Esophagus squamous epithelium (tissue), 5 donors: ENCODE results near the gene MMEL1. TPM values are rescaled to one million over a fixed set of nuclear protein-coding genes. Genes with fewer than 3 reads are reported as not detected.
"Not testable (repeated sequence)": the region's sequence is repeated elsewhere in the genome, so short reads cannot be mapped to it uniquely, and the experiment has no call there.

Experiments
- DNase-seq: peaks from one replicate; lab custom pipeline; 2025; lab: John Stamatoyannopoulos, UW
- H3K27ac ChIP-seq, 4 donors: fragments of 200-600 bp; sonication (generic); one replicate each; pipeline ENCODE4 v1.5.1; 2016 to 2019; ENCODE audit warnings: mild to moderate bottlenecking in 1 of 4
- H3K27me3 ChIP-seq, 4 donors: fragments of 200-600 bp; sonication (generic); 1 replicate in 3 of 4; 2 replicates in 1 of 4; pipeline versions ENCODE4 v1.5.1 to v1.6.0; 2017 to 2021; ENCODE audit warnings: antibody characterized with exemption in 1 of 4
- H3K36me3 ChIP-seq, 3 donors: fragments of 200-600 bp; sonication (generic); one replicate each; pipeline ENCODE4 v1.5.1; 2016 to 2019
- H3K4me1 ChIP-seq, 3 donors: fragments of 200-600 bp; sonication (generic); one replicate each; pipeline ENCODE4 v1.5.1; 2017 to 2019
- H3K4me3 ChIP-seq, 4 donors: fragments of 200-600 bp; sonication (generic); 1 replicate in 3 of 4; 2 replicates in 1 of 4; pipeline ENCODE4 v1.5.1; 2016 to 2019; ENCODE audit warnings: mild to moderate bottlenecking in 2 of 4, moderate library complexity in 1 of 4
- H3K9me3 ChIP-seq, 3 donors: fragments of 200-600 bp; sonication (generic); one replicate each; pipeline ENCODE4 v1.5.1; 2016 to 2019
- POLR2A ChIP-seq, 4 donors: fragments of 450-650 bp; IDR thresholded peaks; one replicate each; pipeline ENCODE4 v1.6.1; 2017; ENCODE audit warnings: antibody characterized with exemption in 4 of 4, mild to moderate bottlenecking in 4 of 4, moderate library complexity in 3 of 4
- WGBS, 2 donors: methylation state at CpG; one replicate each; pipeline ENCODE4 v1.1.5; 2018; 5-methylcytosine and 5-hydroxymethylcytosine counted together
- intact Hi-C: fragments of 100-400 bp; cut with DNase I; formaldehyde crosslinking; loops from one replicate; pipeline ENCODE4 v1.15.0; 2022
- total RNA-seq, 4 donors: library from RNA; depleted of rRNA; stranded (reverse); fragments of >200 nt; gene quantifications; one replicate each; pipeline ENCODE4 v1.1.0, GENCODE V29; 2016
- TF ChIP-seq, protein P1 (sequence below), 6 experiments: fragments of 450-650 bp in 4 of 6; fragments of 200-600 bp in 2 of 6; sonication (generic) in 2 of 6; IDR thresholded peaks; one replicate each; pipeline ENCODE4 v1.5.1; 2016 to 2019; ENCODE audit warnings: antibody characterized with exemption in 6 of 6, mild to moderate bottlenecking in 4 of 6, moderate library complexity in 4 of 6
- donor health status: DM: yes; HTN: yes; CAD: no.

The MMEL1 gene
- total RNA-seq, 4 donors from 2014 or later = 3.1 TPM; not detected in 3

DNA sequence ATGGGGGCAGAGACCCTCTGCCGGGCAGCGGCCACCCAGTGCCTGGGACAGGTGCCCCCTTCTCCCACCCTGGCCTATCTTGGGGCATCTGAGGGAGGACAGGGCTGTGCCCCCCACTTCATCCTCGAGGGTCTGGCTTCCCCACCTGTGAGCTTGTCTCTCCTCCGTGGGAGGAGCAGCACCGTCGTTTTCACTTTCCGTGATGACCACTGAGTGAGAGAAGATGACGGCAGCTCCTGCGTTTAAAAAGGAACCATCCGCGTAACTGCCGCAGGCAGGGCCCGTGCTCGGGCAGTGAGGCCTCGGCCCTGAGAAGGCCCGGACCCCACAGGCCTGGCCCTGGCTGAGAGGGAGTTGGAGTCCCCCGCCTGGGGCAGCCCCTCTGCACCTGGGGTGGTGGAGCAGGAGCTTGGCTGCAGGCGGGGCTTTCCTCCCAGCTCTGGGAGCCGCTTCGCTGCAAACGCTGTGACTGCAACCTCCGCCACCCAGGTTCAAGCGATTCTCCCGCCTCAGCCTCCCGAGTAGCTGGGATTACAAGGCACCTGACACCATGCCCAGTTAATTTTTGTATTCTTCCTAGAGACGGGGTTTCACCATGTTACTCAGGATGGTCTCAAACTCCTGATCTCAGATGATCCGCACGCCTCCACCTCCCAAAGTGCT is 83.3 kb downstream of the MMEL1 start:
- H3K4me1 ChIP-seq = peaks cover 45 to 69% (median 48%) of the 10 kb centered on the region in 3 donors
- not testable (repeated sequence) for H3K27me3 ChIP-seq, H3K36me3 ChIP-seq, H3K9me3 ChIP-seq, DNase-seq
- H3K4me3 ChIP-seq = peak overlapping the region in 3 of 4 donors; percentile 54 to 78 (median 60)
- H3K27ac ChIP-seq = peak overlapping the region; percentile 89 to 98 (median 97)
- 70 to 87% methylated on average over 3 to 12 of the region's 28 CpGs for WGBS, 2 donors
- intact Hi-C loops = loop anchor here (5.0 to 10.0 kb wide), 2 partner anchors 137 to 355 kb away; partner anchors contain the start of genes FAAP20 and PEX10

GRCh38 chr1:2548068-2548589 is 84.7 kb downstream of the MMEL1 start:
- no peak for DNase-seq
- TF ChIP-seq POLR2A (IDR thresholded peaks at IDR 0.05) = no peak
- TF ChIP-seq, protein P1, sequence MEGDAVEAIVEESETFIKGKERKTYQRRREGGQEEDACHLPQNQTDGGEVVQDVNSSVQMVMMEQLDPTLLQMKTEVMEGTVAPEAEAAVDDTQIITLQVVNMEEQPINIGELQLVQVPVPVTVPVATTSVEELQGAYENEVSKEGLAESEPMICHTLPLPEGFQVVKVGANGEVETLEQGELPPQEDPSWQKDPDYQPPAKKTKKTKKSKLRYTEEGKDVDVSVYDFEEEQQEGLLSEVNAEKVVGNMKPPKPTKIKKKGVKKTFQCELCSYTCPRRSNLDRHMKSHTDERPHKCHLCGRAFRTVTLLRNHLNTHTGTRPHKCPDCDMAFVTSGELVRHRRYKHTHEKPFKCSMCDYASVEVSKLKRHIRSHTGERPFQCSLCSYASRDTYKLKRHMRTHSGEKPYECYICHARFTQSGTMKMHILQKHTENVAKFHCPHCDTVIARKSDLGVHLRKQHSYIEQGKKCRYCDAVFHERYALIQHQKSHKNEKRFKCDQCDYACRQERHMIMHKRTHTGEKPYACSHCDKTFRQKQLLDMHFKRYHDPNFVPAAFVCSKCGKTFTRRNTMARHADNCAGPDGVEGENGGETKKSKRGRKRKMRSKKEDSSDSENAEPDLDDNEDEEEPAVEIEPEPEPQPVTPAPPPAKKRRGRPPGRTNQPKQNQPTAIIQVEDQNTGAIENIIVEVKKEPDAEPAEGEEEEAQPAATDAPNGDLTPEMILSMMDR (IDR thresholded peaks at IDR 0.05) = peak; percentile 96 to 98 (median 96)
- peak overlapping the region; percentile 89 to 98 (median 97) for H3K27ac ChIP-seq
- no peaks in the 10 kb centered on the region for H3K27me3 ChIP-seq
- H3K4me3 ChIP-seq = peak overlapping the region; percentile 36 to 78 (median 57)
- 0% methylated on average over 3 to 4 of the region's 17 CpGs for WGBS, 2 donors
- intact Hi-C loops = loop anchor here (5.0 to 10.0 kb wide), 2 partner anchors 136 to 353 kb away; partner anchors contain the start of genes FAAP20 and PEX10
- no peaks in the 10 kb centered on the region for H3K9me3 ChIP-seq
- H3K36me3 ChIP-seq = no peaks in the 10 kb centered on the region
- peaks cover 54 to 75% (median 54%) of the 10 kb centered on the region in 3 donors for H3K4me1 ChIP-seq

GRCh38 chr1:2547210-2548067 is 85.4 kb downstream of the MMEL1 start:
- peaks cover 54 to 79% (median 54%) of the 10 kb centered on the region in 3 donors for H3K4me1 ChIP-seq
- H3K27ac ChIP-seq = peak overlapping the region; percentile 89 to 98 (median 97)
- no peaks in the 10 kb centered on the region for H3K9me3 ChIP-seq
- WGBS, 2 donors = 6 to 20% methylated on average over 3 of the region's 27 CpGs
- H3K27me3 ChIP-seq = peaks cover 0 to 3% (median 0%) of the 10 kb centered on the region in 4 donors
- TF ChIP-seq, protein P1 (IDR thresholded peaks at IDR 0.05) = no peak
- TF ChIP-seq POLR2A (IDR thresholded peaks at IDR 0.05) = no peak
- H3K36me3 ChIP-seq = no peaks in the 10 kb centered on the region
- no peak for DNase-seq
- H3K4me3 ChIP-seq = peak overlapping the region; percentile 36 to 78 (median 57)
- intact Hi-C loops = loop anchor here (5.0 to 10.0 kb wide), 2 partner anchors 135 to 353 kb away; partner anchors contain the start of genes FAAP20 and PEX10

DNA sequence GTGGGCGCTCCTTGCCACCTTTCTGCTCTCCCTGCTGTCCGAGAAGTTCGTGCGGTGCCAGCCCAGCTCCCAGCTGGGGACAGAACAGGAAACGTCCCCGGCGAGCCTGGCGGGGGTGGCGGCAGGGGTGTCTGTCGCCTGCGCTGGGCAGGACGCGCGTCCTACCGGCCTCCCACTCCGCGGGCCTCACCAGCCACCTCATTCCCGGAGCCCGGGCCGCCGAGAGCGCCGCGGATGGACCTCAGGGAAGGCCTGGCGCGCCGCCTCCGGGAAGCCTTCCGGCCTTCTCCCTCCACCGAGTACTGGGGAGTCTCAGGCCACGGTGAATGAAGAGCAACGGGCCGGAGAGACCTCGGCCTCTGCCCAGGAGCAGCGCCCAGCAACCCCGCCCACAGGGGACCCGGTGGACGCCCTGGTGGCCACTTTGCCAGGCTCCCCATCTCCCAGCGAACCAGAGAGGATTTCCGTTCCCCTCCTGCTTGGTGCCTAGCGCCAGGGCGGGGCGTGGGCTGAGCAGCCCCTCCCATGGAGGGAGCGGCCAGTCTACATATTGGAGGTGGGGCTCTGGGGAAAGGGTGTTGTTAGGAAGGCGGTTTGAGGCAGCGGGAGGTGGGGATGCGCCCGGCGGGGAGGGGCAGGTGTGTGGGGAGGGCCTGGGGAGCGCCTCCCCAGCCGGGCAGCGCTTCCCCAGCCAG is 86.2 kb downstream of the MMEL1 start:
- intact Hi-C loops = loop anchor here (5.0 to 10.0 kb wide), 2 partner anchors 134 to 352 kb away; partner anchors contain the start of genes FAAP20 and PEX10
- Histone ChIP-seq H3K27me3 (peaks cover 0 to 11% (median 0%) of the 10 kb centered on the region in 4 donors), H3K36me3 (no peaks in the 10 kb centered on the region), H3K9me3 (no peaks in the 10 kb centered on the region), H3K4me1 (peaks cover 54 to 83% (median 54%) of the 10 kb centered on the region in 3 donors), H3K4me3 (peak overlapping the region; percentile 36 to 78 (median 57)), H3K27ac (peak overlapping the region; percentile 89 to 98 (median 97))
- TF ChIP-seq, protein P1 (IDR thresholded peaks at IDR 0.05) = peak in 3 of 6 experiments; percentile 12 to 18 (median 14)
- TF ChIP-seq POLR2A (IDR thresholded peaks at IDR 0.05) = peak in 1 of 4 donors; percentile 71
- peak; percentile 68 for DNase-seq
- 0% methylated on average over 8 of the region's 52 CpGs; no CpG with 5 or more reads in 1 of the 2 donors for WGBS, 2 donors
